Hepatic stellate cell (primary cell): Measurements from ENCODE around the gene MYH10.
A peak's percentile ranks its signal among the peaks of the same experiment; 100 is the strongest.

Experiments used
- DNase-seq: peaks from one replicate; pipeline ENCODE4 v3.0.0; 2011; ENCODE audit warnings: low spot score

The MYH10 gene

GRCh38 chr17:8494506-8495111 lies 135.9 kb downstream of the MYH10 start:
- DNase-seq = no peak

- no peak for DNase-seq
These were observed 136.5 kb downstream of the MYH10 start for GRCh38 chr17:8494021-8494420.

- DNase-seq = no peak
These were observed 138.4 kb downstream of the MYH10 start for GRCh38 chr17:8492121-8492520.

- no peak for DNase-seq
These were observed 140.1 kb downstream of the MYH10 start for GRCh38 chr17:8490256-8491023.

DNA sequence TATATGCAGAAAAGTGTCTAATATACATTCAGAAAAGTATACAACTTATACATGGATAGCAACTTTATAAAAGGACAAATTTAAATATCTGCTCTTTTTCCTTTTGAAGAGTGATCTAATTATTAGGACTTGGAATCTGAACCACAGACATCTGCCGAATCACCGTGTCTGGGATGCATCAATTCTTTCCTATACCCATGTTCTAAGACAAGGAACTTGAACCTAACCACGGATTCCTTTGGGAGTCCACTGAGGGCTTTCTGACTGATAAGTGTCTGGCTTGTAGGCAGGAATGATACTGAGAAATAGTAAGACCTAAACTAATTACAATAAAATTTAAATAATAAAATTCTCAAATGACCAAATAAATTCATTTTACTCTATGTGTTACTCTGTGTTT lies 140.7 kb downstream of the MYH10 start:
- DNase-seq = no peak

- peak; percentile 61 for DNase-seq
These were observed 141.6 kb downstream of the MYH10 start for GRCh38 chr17:8488901-8489300.

DNA sequence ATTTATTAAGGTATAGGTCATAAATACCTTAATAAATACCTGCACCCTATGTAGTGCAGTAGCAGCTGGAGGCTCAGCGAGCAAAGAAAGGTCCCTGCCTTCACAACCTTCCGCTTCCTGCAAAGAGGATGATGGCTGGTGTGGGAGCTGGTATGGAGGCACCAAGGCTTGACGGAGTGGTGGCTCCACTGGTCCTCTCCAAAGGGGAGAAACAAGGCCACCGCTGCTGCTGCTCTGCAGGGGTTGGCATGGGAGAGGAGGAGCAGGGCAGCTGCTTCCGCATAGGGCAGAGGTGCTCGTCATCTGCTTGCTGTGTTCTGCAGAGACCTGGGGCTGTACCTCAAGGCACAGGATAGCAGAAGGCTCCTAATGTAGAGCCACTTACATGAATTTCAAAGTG lies 142.0 kb downstream of the MYH10 start:
- no peak for DNase-seq

GRCh38 chr17:8487743-8488142 lies 142.8 kb downstream of the MYH10 start:
- DNase-seq = no peak

DNA sequence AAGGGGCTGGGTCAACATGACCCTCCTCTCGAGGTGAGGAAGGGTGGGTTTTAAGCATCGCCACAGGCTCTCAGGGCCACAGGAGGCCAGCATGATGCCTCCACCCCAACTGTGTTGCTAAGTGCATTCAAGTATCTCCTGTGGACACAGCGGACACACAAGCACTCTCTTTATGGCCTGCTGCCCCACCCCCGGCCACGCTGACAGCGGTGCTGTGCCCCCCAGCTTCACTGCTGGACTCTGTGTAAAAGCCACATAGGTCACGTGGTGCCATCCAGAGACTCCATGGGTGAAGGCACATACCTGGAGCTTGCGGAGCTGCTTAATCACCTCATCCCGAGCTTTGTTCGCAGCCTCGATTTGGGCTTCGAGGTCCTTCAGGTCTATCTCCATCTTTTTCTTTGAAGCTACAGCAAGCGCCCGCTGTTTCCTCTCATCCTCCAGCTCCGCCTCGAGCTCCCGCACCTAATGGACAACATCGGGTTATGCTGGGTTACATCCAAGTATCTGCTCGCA lies 143.3 kb downstream of the MYH10 start:
- no peak for DNase-seq

GRCh38 chr17:8485491-8485890 lies 145.0 kb downstream of the MYH10 start:
- DNase-seq = no peak

GRCh38 chr17:8484465-8484864 lies 146.1 kb downstream of the MYH10 start:
- no peak for DNase-seq

DNA sequence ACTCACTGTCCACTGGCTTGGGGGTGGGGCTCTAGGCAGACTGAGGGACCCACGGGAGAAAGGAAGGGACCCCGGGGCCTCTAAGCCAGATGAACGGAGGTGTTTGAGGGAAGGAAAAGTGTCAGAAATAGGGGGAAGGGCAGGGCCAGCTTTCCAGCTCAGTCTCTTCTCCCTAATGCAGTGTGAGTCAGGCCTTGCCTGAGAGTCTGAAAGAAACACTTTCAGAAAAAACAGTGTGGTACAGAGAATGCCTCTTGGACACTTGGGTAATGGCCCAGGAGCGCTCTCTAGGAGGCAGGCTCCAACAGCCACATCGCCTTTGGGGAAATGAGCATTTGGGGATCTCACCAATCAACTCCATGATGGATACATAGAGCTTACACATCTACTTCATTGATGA lies 148.0 kb downstream of the MYH10 start:
- no peak for DNase-seq

DNA sequence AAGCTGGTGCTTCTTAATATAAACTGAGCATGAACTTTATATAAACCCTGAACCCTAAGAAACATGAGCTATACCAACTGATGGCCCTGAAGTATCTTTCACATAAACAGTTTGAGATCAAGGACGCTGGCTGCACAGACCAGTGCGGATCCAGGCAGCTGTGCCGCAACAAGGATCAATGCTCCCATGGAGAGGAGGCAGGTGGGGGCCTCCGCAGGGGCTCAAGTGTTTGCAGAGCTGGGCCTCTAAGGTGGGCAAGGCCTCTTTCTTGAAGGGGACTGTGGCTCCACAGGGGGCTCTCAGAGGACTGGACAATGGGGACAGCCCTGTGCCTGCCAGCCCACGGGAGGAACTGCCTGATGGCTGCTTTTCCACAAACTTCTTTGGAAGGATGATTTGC lies 148.8 kb downstream of the MYH10 start:
- DNase-seq = no peak

DNA sequence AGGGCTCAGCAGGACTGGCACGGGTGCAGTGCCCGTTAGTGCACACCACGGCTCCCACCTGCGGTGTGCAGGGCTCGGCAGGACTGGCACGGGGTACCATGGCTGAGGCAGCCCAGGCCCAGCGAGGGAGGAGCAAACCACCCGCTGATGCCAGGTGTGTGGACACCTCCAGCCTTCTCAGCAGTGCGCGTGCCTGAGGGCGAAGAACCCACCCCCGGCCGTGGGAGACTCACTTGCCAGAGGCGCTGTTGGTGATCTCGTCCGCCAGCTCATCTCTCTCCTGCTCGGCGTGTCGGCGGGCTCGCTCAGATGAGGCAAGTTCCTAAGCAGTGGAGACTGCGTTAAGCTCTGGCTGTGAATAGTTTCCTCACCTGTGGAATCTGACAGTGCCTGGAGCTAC lies 149.4 kb downstream of the MYH10 start:
- no peak for DNase-seq

GRCh38 chr17:8480011-8480976 lies 150.2 kb downstream of the MYH10 start:
- no peak for DNase-seq

DNA sequence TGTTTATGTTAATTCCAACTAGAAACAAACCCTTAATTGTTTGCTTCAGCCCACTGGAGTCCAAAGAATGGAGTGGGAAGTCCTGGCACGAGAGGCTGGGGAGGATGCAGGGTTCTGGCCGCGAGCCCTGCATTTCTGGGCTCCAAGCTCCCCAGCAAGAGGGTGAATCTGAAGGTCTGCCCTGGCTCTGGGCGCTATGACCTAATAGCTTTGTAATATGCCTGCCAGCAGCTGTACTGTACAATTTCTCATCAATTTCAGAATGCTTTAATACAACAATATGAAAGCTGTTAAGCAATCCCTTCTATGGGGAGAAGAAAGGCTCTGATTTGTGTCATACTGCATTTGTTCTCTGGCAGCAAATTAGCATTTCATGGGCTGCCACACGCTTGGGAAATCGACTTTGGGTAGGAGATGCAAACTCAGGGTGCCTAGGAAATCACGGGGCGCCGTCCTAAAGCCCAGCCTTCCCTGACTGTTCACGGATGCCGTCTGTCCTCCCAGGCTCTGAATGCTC lies 151.0 kb downstream of the MYH10 start:
- DNase-seq = no peak

DNA sequence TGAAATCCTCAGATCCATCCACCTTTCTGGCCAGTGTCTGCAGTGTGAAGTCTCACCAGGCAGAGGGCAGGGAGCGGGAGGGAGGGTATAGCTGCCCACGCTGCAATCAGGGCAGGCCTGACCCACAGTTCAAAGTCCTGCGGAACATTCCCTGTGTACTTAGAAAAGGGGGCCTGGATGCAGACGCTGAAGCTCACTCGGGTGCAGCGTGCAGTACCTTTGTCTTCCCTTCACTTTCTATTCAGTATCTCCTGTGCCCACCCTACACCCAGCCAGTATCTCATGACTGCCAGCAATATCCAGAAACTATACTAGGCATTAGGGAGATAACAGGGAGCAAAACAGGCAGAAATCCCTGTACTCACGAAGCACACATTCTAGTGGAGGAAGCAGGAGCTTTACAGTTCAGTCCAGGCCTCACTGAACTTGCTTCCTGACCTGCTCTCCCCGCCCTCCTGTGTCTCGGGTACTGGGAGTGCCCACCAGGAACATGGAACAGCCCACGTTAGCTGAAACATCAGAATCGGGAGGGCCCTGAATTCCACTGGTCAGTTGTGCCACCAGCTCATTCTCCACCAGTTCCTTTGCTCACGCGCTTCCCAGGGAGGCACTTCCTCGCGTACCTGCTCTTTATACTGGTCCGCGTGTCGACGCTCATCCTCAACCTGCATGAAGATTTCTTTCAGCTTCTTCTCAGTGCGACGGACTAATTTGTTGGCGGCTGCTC lies 152.6 kb downstream of the MYH10 start:
- DNase-seq = no peak

DNA sequence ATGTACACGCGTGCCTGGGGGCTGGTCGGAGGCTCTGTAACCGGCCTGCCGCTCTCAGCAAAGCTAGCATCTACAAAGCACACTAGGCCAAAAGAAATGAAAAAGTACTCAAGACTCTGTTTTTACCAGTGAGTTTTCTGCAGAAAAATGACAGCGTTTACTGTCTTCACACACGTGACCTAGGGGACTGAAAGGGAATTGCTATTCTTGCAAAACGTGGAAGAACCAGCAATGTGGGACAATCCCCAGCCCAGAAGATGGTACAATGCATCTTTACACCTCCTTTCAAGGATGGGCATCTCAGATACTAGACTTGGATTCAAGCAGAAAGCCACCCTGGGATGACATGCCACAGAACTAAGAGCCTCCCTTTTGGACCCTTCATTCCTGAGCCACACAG lies 153.4 kb downstream of the MYH10 start:
- no peak for DNase-seq

GRCh38 chr17:8476741-8477140 lies 153.8 kb downstream of the MYH10 start:
- DNase-seq = no peak

- no peak for DNase-seq
These were observed 154.7 kb downstream of the MYH10 start for GRCh38 chr17:8475781-8476180.

DNA sequence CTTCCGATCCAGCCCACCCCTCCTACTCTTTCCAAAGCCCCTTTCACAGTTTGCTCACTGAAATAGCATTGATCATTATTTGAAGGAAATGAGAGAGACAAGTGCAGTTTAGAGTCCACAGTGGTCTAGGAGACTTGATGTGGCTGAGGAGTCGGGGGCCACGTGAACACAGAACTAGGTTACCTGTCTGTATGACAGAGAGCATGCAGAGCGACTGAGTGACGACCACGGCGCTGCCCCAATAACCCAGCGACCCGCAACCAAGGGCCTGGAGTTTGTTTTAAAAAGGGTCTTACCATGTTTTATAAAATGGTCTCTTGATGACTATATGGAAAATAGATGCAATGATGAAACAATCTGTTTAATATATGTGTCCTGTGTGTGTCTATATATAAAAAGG lies 155.3 kb downstream of the MYH10 start:
- no peak for DNase-seq

DNA sequence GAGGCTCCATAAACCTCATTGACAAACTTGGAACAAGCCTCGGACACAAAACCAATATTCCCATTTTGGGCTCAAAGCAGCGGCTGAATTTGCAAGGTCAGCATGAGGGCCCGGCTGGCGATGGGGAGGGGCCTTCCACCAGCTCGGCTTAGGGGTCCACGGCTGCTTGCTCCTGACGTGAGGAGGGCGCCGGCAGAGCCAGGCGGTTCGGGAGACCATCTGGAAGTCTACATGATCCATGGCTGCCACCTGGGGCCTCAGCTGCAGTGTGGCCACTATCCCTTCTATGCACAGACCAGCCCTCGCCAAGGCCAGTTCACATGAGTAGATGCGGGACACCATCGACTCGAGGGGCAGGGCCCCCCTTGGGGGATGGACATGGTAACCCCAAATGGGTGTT lies 155.7 kb downstream of the MYH10 start:
- DNase-seq = no peak
